ENCODE measurements around the gene SESTD1. TPM values are rescaled to one million over a fixed set of nuclear protein-coding genes. Genes with fewer than 3 reads are reported as not detected.

SESTD1 gene
- total and polyA plus RNA-seq, 2 of the 13 experiments (the other 11 are each of a cell fraction or from before 2014, with no cell fraction given), result 74.4 to 101 TPM

GRCh38 chr2:179265082-179265510 lies 464 bp upstream of the SESTD1 start (continued):
- TF ChIP-seq KLF15 (CRISPR knock-in tag; IDR thresholded peaks at IDR 0.05; ENCODE audit: borderline replicate concordance), result peak; percentile 32; the same call in 1 of the 2 replicates
- TF ChIP-seq ZSCAN31 (CRISPR knock-in tag; IDR thresholded peaks at IDR 0.05; ENCODE audit: low read depth), result no peak
- TF ChIP-seq PRDM4 (CRISPR knock-in tag; IDR thresholded peaks at IDR 0.05; ENCODE audit: borderline replicate concordance), result no peak
- TF ChIP-seq ZNF615 (CRISPR knock-in tag; IDR thresholded peaks at IDR 0.05; ENCODE audit: borderline replicate concordance), result no peak
- no peak for TF ChIP-seq GMEB1 (CRISPR knock-in tag; IDR thresholded peaks at IDR 0.05; ENCODE audit: borderline replicate concordance)
- TF ChIP-seq RELA (CRISPR knock-in tag; IDR thresholded peaks at IDR 0.05), result no peak
- no peak for TF ChIP-seq POLR2AphosphoS5 (IDR thresholded peaks at IDR 0.05; ENCODE audit: low read depth, low read length)
- TF ChIP-seq IKZF5 (CRISPR knock-in tag; IDR thresholded peaks at IDR 0.05), result no peak
- no peak for TF ChIP-seq DMAP1 (CRISPR knock-in tag; IDR thresholded peaks at IDR 0.05)
- no peak for TF ChIP-seq ZNF124 (CRISPR knock-in tag; IDR thresholded peaks at IDR 0.05)
- TF ChIP-seq CCDC6 (CRISPR knock-in tag; IDR thresholded peaks at IDR 0.05), result peak; percentile 4; the same call in 1 of the 2 replicates
- no peak for TF ChIP-seq AKNA (CRISPR knock-in tag; IDR thresholded peaks at IDR 0.05; ENCODE audit: borderline replicate concordance)
- TF ChIP-seq TSC22D2 (CRISPR knock-in tag; IDR thresholded peaks at IDR 0.05; ENCODE audit: borderline replicate concordance), result no peak
- TF ChIP-seq NR1H2 (CRISPR knock-in tag; IDR thresholded peaks at IDR 0.05; ENCODE audit: borderline replicate concordance, low read depth), result no peak
- TF ChIP-seq NR2F6 (IDR thresholded peaks at IDR 0.05), result no peak
- no peak for TF ChIP-seq NR2F6 (CRISPR knock-in tag; IDR thresholded peaks at IDR 0.05)
- TF ChIP-seq JUND (CRISPR knock-in tag; IDR thresholded peaks at IDR 0.05), result no peak
- TF ChIP-seq ZNF383 (CRISPR knock-in tag; IDR thresholded peaks at IDR 0.05; ENCODE audit: borderline replicate concordance), result 0 out of 2 replicates have a peak, but pooled peaks have one; percentile 35
- TF ChIP-seq ZNF879 (CRISPR knock-in tag; IDR thresholded peaks at IDR 0.05), result no peak
- no peak for TF ChIP-seq ZNF263 (CRISPR knock-in tag; IDR thresholded peaks at IDR 0.05)
- no peak for TF ChIP-seq ATF5 (CRISPR knock-in tag; IDR thresholded peaks at IDR 0.05; ENCODE audit: low read depth)

Data from HepG2 (cell line).